HepG2 (cell line): ENCODE results near the gene KIN. TPM values are rescaled to one million over a fixed set of nuclear protein-coding genes. Genes with fewer than 3 reads are reported as not detected.
A peak's percentile ranks its signal among the peaks of the same experiment; 100 is the strongest.

Source experiments
- ADNP ChIP-seq: sonication (generic); formaldehyde crosslinking; IDR thresholded peaks from 2 replicates; pipeline ENCODE4 v1.4.0; 2020; ENCODE audit warnings: missing genetic modification reagents
- HOXA9 ChIP-seq: sonication (generic); formaldehyde crosslinking; IDR thresholded peaks from 2 replicates; pipeline ENCODE4 v1.8.1; 2022; ENCODE audit warnings: missing genetic modification reagents, mild to moderate bottlenecking, moderate library complexity, borderline replicate concordance
- ZBTB7A ChIP-seq: sonication (generic); formaldehyde crosslinking; IDR thresholded peaks from 2 replicates; pipeline ENCODE4 v1.8.0; 2022; ENCODE audit warnings: mild to moderate bottlenecking, missing genetic modification reagents
- polyA plus RNA-seq, 8 experiments: library from polyadenylated mRNA; depleted of rRNA in 3 of 8; stranded (reverse) in 7 of 8; unstranded in 1 of 8; fragments of >200 nt; fragmentation: Illumina TruSeq in 4 of 8; extraction: Trizol in 4 of 8; gene quantifications; 2 replicates each; pipeline versions ENCODE4 v1.2.1 to v1.2.3, GENCODE V29; 2011 to 2016; ENCODE audit warnings: low read depth in 4 of 8, missing spikeins in 1 of 8, mixed read lengths in 1 of 8; ENCODE audit not compliant: insufficient read depth in 1 of 8
- total RNA-seq, 5 experiments: library from RNA; depleted of rRNA; stranded (reverse); fragments of >200 nt; fragmentation: Illumina TruSeq; extraction: Trizol; gene quantifications; 2 replicates each; pipeline ENCODE4 v1.2.3, GENCODE V29; 2016; ENCODE audit warnings: low read depth in 1 of 5
- TF ChIP-seq, protein P1 (sequence below), 2 experiments: sonication (generic) in 1 of 2; formaldehyde crosslinking in 1 of 2; IDR thresholded peaks; 2 replicates each; pipeline versions ENCODE4 v1.6.1 to v1.9.0; 2014 to 2022; ENCODE audit warnings: antibody characterized with exemption in 1 of 2, borderline replicate concordance in 1 of 2, inconsistent platforms in 1 of 2, low read depth in 1 of 2, missing genetic modification reagents in 1 of 2
- TF ChIP-seq, protein P2 (sequence below): sonication (generic); formaldehyde crosslinking; conservative IDR thresholded peaks from 2 replicates; pipeline ENCODE4 v1.8.0; 2022; ENCODE audit warnings: mild to moderate bottlenecking, moderate library complexity, missing genetic modification reagents
- TF ChIP-seq, protein P3 (sequence below): IDR thresholded peaks from 2 replicates; pipeline ENCODE4 v1.6.1; 2016; ENCODE audit warnings: missing compliant biosample characterization, missing genetic modification reagents, borderline replicate concordance
- TF ChIP-seq, protein P4 (sequence below): sonication (generic); formaldehyde crosslinking; IDR thresholded peaks from 2 replicates; pipeline ENCODE4 v1.4.0; 2020; ENCODE audit warnings: mild to moderate bottlenecking, missing genetic modification reagents
- TF ChIP-seq, protein P5 (sequence below): sonication (generic); formaldehyde crosslinking; IDR thresholded peaks from 2 replicates; pipeline ENCODE4 v1.8.0; 2022; ENCODE audit warnings: low read depth, missing genetic modification reagents

KIN gene
- total and polyA plus RNA-seq, 2 of the 13 experiments (the other 11 are each of a cell fraction or from before 2014, with no cell fraction given): 4.9 to 23.2 TPM

DNA sequence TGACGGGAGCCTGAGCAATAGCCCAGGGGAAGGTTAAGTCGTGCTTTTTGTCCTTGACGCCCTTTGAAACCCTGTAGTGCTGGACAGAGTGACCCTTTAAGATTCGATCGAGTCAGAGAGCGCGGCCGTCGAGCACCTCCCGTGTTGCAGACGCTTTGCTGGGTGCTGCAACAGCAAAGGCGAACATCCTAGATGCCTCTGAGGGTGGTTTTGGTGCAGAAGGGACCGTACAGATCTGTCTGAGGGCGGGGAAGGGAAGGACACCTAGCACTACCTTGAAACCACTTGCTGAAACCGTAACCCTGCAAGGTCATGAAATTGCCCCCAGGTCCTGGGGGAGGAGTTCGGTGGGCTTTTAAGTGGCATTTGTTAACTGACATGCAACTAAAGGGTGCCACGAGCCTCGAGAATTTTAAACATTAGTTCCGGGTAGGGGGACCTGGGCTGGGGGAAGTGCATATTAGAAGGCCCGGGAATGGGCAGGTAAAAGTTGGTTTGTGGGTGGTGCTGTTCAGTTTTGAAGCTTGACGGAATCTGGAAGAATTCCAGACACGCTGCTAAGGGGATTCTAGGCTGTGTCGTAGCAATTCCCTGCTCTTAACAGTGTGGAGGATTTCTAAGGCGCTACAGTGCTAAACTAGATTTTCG, 970 bp upstream of the KIN start (continued):
- TF ChIP-seq, protein P1, sequence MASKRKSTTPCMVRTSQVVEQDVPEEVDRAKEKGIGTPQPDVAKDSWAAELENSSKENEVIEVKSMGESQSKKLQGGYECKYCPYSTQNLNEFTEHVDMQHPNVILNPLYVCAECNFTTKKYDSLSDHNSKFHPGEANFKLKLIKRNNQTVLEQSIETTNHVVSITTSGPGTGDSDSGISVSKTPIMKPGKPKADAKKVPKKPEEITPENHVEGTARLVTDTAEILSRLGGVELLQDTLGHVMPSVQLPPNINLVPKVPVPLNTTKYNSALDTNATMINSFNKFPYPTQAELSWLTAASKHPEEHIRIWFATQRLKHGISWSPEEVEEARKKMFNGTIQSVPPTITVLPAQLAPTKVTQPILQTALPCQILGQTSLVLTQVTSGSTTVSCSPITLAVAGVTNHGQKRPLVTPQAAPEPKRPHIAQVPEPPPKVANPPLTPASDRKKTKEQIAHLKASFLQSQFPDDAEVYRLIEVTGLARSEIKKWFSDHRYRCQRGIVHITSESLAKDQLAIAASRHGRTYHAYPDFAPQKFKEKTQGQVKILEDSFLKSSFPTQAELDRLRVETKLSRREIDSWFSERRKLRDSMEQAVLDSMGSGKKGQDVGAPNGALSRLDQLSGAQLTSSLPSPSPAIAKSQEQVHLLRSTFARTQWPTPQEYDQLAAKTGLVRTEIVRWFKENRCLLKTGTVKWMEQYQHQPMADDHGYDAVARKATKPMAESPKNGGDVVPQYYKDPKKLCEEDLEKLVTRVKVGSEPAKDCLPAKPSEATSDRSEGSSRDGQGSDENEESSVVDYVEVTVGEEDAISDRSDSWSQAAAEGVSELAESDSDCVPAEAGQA (IDR thresholded peaks at IDR 0.05; ENCODE audit: low read depth): no peak
- TF ChIP-seq, protein P1 (CRISPR knock-in tag; IDR thresholded peaks at IDR 0.05; ENCODE audit: borderline replicate concordance): no peak
- TF ChIP-seq, protein P2, sequence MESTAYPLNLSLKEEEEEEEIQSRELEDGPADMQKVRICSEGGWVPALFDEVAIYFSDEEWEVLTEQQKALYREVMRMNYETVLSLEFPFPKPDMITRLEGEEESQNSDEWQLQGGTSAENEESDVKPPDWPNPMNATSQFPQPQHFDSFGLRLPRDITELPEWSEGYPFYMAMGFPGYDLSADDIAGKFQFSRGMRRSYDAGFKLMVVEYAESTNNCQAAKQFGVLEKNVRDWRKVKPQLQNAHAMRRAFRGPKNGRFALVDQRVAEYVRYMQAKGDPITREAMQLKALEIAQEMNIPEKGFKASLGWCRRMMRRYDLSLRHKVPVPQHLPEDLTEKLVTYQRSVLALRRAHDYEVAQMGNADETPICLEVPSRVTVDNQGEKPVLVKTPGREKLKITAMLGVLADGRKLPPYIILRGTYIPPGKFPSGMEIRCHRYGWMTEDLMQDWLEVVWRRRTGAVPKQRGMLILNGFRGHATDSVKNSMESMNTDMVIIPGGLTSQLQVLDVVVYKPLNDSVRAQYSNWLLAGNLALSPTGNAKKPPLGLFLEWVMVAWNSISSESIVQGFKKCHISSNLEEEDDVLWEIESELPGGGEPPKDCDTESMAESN: no peak
- TF ChIP-seq HOXA9 (0 out of 2 replicates have a peak, but pooled peaks have one; percentile 46), ADNP (CRISPR knock-in tag) (no peak), ZBTB7A (0 out of 2 replicates have a peak, but pooled peaks have one; percentile 8)
- TF ChIP-seq, protein P3, sequence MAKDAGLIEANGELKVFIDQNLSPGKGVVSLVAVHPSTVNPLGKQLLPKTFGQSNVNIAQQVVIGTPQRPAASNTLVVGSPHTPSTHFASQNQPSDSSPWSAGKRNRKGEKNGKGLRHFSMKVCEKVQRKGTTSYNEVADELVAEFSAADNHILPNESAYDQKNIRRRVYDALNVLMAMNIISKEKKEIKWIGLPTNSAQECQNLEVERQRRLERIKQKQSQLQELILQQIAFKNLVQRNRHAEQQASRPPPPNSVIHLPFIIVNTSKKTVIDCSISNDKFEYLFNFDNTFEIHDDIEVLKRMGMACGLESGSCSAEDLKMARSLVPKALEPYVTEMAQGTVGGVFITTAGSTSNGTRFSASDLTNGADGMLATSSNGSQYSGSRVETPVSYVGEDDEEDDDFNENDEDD (CRISPR knock-in tag): no peak
- TF ChIP-seq, protein P4, sequence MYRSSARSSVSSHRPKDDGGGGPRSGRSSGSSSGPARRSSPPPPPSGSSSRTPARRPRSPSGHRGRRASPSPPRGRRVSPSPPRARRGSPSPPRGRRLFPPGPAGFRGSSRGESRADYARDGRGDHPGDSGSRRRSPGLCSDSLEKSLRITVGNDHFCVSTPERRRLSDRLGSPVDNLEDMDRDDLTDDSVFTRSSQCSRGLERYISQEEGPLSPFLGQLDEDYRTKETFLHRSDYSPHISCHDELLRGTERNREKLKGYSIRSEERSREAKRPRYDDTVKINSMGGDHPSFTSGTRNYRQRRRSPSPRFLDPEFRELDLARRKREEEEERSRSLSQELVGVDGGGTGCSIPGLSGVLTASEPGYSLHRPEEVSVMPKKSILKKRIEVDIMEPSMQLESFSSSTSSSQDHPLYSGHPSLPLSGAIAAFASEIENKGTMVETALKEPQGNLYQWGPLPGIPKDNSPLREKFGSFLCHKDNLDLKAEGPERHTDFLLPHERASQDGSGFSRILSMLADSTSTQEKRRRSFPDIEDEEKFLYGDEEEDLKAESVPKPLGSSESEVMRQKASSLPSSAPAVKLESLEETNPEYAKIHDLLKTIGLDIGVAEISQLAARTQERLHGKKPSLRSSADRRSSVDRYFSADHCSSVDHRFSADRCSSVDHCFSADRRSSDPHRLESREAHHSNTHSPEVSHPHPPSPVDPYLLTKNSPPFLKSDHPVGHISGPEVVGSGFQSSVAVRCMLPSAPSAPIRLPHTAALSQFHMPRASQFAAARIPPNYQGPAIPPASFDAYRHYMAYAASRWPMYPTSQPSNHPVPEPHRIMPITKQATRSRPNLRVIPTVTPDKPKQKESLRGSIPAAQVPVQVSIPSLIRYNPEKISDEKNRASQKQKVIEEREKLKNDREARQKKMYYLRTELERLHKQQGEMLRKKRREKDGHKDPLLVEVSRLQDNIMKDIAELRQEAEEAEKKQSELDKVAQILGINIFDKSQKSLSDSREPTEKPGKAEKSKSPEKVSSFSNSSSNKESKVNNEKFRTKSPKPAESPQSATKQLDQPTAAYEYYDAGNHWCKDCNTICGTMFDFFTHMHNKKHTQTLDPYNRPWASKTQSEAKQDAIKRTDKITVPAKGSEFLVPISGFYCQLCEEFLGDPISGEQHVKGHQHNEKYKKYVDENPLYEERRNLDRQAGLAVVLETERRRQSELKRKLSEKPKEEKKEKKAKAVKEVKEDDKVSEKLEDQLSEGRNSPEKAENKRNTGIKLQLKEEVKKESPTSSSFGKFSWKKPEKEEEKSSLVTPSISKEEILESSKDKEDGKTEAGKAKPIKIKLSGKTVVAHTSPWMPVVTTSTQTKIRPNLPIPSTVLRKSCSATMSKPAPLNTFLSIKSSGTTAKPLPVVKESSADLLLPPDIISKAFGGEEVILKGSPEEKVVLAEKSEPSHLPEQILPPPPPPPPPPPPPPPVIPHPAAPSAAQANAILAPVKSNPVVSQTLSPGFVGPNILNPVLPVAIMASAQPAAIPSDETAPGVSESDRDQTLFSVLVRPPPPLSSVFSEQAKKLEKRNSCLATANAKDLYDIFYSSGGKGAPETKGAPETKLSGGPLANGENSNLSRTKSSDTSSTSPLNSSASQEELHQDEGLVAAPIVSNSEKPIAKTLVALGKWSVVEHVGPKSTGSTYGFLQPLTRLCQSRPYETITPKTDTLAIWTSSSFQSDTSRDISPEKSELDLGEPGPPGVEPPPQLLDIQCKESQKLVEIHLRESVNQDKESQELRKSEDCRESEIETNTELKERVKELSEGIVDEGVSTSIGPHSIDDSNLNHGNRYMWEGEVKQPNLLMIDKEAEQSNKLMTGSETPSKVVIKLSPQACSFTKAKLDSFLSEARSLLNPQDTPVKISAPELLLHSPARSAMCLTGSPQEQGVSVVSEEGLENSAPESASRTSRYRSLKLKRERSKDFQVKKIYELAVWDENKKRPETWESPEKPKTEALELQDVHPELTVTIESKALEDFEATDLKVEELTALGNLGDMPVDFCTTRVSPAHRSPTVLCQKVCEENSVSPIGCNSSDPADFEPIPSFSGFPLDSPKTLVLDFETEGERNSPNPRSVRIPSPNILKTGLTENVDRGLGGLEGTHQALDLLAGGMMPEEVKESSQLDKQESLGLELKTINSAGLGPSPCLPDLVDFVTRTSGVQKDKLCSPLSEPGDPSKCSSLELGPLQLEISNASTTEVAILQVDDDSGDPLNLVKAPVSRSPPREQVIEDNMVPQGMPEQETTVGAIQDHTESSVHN: no peak
- TF ChIP-seq, protein P5, sequence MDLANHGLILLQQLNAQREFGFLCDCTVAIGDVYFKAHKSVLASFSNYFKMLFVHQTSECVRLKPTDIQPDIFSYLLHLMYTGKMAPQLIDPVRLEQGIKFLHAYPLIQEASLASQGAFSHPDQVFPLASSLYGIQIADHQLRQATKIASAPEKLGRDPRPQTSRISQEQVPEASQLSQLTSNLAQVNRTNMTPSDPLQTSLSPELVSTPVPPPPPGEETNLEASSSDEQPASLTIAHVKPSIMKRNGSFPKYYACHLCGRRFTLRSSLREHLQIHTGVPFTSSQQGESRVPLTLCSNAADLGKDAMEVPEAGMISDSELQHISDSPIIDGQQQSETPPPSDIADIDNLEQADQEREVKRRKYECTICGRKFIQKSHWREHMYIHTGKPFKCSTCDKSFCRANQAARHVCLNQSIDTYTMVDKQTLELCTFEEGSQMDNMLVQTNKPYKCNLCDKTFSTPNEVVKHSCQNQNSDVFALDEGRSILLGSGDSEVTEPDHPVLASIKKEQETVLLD (CRISPR knock-in tag): peak; percentile 50; the same call in 1 of the 2 replicates
